K562 (cell line): ENCODE results near the gene FES. TPM values are rescaled to one million over a fixed set of nuclear protein-coding genes. Genes with fewer than 3 reads are reported as not detected.
A peak's percentile ranks its signal among the peaks of the same experiment; 100 is the strongest.

Experiments used
- BRCA1 ChIP-seq, 2 experiments: fragments of 450-650 bp in 1 of 2; sonication (generic) in 1 of 2; formaldehyde crosslinking in 1 of 2; IDR thresholded peaks; 2 replicates each; pipeline versions ENCODE4 v1.5.0 to v1.6.1; 2017 to 2020; ENCODE audit warnings: mild to moderate bottlenecking in 1 of 2, missing genetic modification reagents in 1 of 2
- CEBPB ChIP-seq: fragments of 450-650 bp; IDR thresholded peaks from 2 replicates; pipeline ENCODE4 v1.6.1; 2016; ENCODE audit warnings: missing genetic modification characterization, missing compliant biosample characterization
- DPF2 ChIP-seq: fragments of 450-650 bp; IDR thresholded peaks from 2 replicates; pipeline ENCODE4 v1.6.1; 2016
- FOS ChIP-seq: IDR thresholded peaks from 3 replicates; pipeline ENCODE4 v1.6.1; 2011; ENCODE audit not compliant: insufficient read length; ENCODE audit errors: extremely low read depth
- FOXA1 ChIP-seq: fragments of 450-650 bp; IDR thresholded peaks from 2 replicates; pipeline ENCODE4 v1.6.1; 2016; ENCODE audit warnings: mild to moderate bottlenecking, borderline replicate concordance
- HDAC6 ChIP-seq: IDR thresholded peaks from 2 replicates; pipeline ENCODE4 v1.6.1; 2012; ENCODE audit warnings: low read depth, mild to moderate bottlenecking, control low read depth, inconsistent platforms, low read length, moderate library complexity
- NEUROD1 ChIP-seq: fragments of 150-350 bp; IDR thresholded peaks from 2 replicates; pipeline ENCODE4 v1.6.1; 2014; ENCODE audit warnings: borderline replicate concordance, low read length, low read depth; ENCODE audit not compliant: partially characterized antibody
- POLR2A ChIP-seq: fragments of 450-650 bp; conservative IDR thresholded peaks from 2 replicates; pipeline ENCODE4 v1.6.1; 2016
- POLR2AphosphoS2 ChIP-seq: IDR thresholded peaks from 2 replicates; pipeline ENCODE4 v1.6.1; 2012; ENCODE audit warnings: low read length, improper control_type of control experiment
- SMAD2 ChIP-seq: fragments of 150-350 bp; IDR thresholded peaks from 2 replicates; pipeline ENCODE4 v1.6.1; 2014; ENCODE audit warnings: low read depth, mild to moderate bottlenecking, low read length
- SREBF2 ChIP-seq: sonication (generic); formaldehyde crosslinking; IDR thresholded peaks from 2 replicates; pipeline ENCODE4 v1.4.0; 2020; ENCODE audit warnings: mild to moderate bottlenecking, missing genetic modification reagents
- TEAD4 ChIP-seq, 2 experiments: sonication (generic) in 1 of 2; formaldehyde crosslinking in 1 of 2; IDR thresholded peaks; 2 replicates each; pipeline versions ENCODE4 v1.6.1 to v1.8.0; 2012 to 2022; ENCODE audit warnings: borderline replicate concordance in 1 of 2, inconsistent platforms in 1 of 2, low read length in 1 of 2, mild to moderate bottlenecking in 1 of 2, missing genetic modification reagents in 1 of 2
- ZNF644 ChIP-seq: fragments of 200-800 bp; sonication (Bioruptor generic); IDR thresholded peaks from 2 replicates; pipeline ENCODE4 v1.6.1; 2016; ENCODE audit warnings: low read depth, missing genetic modification characterization, missing compliant biosample characterization
- polyA plus RNA-seq, 8 experiments: library from polyadenylated mRNA; depleted of rRNA in 4 of 8; stranded (reverse) in 5 of 8; unstranded in 3 of 8; fragments of >200 nt; fragmentation: Nextera tagmentation in 2 of 8; fragmentation: Illumina TruSeq in 1 of 8; extraction: Ambion mirVana in 2 of 8; extraction: Trizol in 1 of 8; gene quantifications; 2 replicates each; pipeline versions ENCODE4 v1.2.1 to v1.2.3, GENCODE V29; 2011 to 2014; ENCODE audit warnings: inconsistent platforms in 1 of 8, missing spikeins in 1 of 8
- total RNA-seq, 7 experiments: library from RNA; depleted of rRNA in 6 of 7; stranded (reverse); fragments of >200 nt in 6 of 7; fragmentation: Illumina TruSeq in 2 of 7; extraction: Trizol in 2 of 7; gene quantifications; 2 replicates each; pipeline versions ENCODE4 v1.2.1 to v1.2.3, GENCODE V29; 2011 to 2021; ENCODE audit warnings: low replicate concordance in 1 of 7
- TF ChIP-seq, protein P1 (sequence below): fragments of 250-450 bp; sonication (Bioruptor Pico); IDR thresholded peaks from 2 replicates; pipeline ENCODE4 v1.4.0; 2020
- TF ChIP-seq, protein P2 (sequence below): sonication (generic); formaldehyde crosslinking; IDR thresholded peaks from 2 replicates; pipeline ENCODE4 v1.8.0; 2022; ENCODE audit warnings: mild to moderate bottlenecking, missing genetic modification reagents
- TF ChIP-seq, protein P3 (sequence below): fragments of 450-650 bp; formaldehyde crosslinking; IDR thresholded peaks from 2 replicates; pipeline ENCODE4 v1.4.0; 2022; ENCODE audit warnings: missing genetic modification characterization

Gene FES
- total and polyA plus RNA-seq, 9 of the 15 experiments (the other 6 are each of a cell fraction or from before 2014, with no cell fraction given), result 0.38 to 2.6 (median 0.82) TPM

DNA sequence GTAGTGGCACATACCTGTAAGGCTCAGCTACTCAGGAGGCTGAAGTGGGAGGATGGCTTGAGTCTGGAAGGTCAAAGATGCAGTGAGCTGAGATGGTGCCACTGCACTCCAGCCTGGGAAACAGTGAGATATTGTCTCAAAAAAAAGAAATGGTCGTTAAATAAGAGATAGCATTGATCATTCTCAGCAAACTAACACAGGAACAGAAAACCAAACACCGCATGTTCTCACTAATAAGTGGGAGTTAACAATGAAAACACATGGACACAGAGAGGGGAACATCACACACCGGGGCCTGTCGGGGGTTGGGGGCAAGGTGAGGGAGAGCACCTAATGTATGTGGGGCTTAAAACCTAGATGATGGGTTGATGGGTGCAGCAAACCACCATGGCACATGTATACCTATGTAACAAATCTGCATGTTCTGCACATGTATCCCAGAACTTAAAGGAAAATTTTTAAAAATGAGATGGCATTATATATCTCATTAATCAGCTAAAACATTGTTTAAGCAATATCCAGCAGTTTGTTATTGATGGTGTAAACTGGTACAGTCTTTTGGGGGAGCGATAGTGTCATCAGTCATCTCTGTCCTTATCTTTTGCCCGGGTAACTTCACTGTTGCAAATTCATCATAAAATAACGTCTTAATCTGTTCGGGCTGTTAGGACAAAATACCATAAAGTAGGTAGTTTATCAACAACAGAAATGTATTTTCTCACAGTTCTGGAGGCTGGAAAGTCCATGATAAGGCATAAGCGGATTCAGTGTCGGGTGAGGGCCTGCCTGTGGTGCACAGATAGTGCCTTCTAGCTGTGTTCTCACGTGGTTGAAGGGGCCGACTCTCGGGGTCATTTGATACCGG, 17.1 kb downstream of the FES start (continued):
- TF ChIP-seq FOS, result no peak
- no peak for TF ChIP-seq POLR2AphosphoS2
- TF ChIP-seq HDAC6, result no peak
- TF ChIP-seq, protein P1, sequence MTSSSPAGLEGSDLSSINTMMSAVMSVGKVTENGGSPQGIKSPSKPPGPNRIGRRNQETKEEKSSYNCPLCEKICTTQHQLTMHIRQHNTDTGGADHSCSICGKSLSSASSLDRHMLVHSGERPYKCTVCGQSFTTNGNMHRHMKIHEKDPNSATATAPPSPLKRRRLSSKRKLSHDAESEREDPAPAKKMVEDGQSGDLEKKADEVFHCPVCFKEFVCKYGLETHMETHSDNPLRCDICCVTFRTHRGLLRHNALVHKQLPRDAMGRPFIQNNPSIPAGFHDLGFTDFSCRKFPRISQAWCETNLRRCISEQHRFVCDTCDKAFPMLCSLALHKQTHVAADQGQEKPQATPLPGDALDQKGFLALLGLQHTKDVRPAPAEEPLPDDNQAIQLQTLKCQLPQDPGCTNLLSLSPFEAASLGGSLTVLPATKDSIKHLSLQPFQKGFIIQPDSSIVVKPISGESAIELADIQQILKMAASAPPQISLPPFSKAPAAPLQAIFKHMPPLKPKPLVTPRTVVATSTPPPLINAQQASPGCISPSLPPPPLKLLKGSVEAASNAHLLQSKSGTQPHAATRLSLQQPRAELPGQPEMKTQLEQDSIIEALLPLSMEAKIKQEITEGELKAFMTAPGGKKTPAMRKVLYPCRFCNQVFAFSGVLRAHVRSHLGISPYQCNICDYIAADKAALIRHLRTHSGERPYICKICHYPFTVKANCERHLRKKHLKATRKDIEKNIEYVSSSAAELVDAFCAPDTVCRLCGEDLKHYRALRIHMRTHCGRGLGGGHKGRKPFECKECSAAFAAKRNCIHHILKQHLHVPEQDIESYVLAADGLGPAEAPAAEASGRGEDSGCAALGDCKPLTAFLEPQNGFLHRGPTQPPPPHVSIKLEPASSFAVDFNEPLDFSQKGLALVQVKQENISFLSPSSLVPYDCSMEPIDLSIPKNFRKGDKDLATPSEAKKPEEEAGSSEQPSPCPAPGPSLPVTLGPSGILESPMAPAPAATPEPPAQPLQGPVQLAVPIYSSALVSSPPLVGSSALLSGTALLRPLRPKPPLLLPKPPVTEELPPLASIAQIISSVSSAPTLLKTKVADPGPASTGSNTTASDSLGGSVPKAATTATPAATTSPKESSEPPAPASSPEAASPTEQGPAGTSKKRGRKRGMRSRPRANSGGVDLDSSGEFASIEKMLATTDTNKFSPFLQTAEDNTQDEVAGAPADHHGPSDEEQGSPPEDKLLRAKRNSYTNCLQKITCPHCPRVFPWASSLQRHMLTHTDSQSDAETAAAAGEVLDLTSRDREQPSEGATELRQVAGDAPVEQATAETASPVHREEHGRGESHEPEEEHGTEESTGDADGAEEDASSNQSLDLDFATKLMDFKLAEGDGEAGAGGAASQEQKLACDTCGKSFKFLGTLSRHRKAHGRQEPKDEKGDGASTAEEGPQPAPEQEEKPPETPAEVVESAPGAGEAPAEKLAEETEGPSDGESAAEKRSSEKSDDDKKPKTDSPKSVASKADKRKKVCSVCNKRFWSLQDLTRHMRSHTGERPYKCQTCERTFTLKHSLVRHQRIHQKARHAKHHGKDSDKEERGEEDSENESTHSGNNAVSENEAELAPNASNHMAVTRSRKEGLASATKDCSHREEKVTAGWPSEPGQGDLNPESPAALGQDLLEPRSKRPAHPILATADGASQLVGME (CRISPR knock-in tag), result no peak
- TF ChIP-seq DPF2, result peak; percentile 100
- TF ChIP-seq, protein P2, sequence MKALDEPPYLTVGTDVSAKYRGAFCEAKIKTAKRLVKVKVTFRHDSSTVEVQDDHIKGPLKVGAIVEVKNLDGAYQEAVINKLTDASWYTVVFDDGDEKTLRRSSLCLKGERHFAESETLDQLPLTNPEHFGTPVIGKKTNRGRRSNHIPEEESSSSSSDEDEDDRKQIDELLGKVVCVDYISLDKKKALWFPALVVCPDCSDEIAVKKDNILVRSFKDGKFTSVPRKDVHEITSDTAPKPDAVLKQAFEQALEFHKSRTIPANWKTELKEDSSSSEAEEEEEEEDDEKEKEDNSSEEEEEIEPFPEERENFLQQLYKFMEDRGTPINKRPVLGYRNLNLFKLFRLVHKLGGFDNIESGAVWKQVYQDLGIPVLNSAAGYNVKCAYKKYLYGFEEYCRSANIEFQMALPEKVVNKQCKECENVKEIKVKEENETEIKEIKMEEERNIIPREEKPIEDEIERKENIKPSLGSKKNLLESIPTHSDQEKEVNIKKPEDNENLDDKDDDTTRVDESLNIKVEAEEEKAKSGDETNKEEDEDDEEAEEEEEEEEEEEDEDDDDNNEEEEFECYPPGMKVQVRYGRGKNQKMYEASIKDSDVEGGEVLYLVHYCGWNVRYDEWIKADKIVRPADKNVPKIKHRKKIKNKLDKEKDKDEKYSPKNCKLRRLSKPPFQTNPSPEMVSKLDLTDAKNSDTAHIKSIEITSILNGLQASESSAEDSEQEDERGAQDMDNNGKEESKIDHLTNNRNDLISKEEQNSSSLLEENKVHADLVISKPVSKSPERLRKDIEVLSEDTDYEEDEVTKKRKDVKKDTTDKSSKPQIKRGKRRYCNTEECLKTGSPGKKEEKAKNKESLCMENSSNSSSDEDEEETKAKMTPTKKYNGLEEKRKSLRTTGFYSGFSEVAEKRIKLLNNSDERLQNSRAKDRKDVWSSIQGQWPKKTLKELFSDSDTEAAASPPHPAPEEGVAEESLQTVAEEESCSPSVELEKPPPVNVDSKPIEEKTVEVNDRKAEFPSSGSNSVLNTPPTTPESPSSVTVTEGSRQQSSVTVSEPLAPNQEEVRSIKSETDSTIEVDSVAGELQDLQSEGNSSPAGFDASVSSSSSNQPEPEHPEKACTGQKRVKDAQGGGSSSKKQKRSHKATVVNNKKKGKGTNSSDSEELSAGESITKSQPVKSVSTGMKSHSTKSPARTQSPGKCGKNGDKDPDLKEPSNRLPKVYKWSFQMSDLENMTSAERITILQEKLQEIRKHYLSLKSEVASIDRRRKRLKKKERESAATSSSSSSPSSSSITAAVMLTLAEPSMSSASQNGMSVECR, result no peak
- TF ChIP-seq BRCA1 (IDR thresholded peaks at IDR 0.05), result no peak
- TF ChIP-seq BRCA1 (CRISPR knock-in tag; IDR thresholded peaks at IDR 0.05), result no peak
- peak; percentile 90 for TF ChIP-seq NEUROD1
- peak; percentile 96 for TF ChIP-seq ZNF644 (tag)
- no peak for TF ChIP-seq SREBF2 (CRISPR knock-in tag)
- no peak for TF ChIP-seq SMAD2
- TF ChIP-seq, protein P3, sequence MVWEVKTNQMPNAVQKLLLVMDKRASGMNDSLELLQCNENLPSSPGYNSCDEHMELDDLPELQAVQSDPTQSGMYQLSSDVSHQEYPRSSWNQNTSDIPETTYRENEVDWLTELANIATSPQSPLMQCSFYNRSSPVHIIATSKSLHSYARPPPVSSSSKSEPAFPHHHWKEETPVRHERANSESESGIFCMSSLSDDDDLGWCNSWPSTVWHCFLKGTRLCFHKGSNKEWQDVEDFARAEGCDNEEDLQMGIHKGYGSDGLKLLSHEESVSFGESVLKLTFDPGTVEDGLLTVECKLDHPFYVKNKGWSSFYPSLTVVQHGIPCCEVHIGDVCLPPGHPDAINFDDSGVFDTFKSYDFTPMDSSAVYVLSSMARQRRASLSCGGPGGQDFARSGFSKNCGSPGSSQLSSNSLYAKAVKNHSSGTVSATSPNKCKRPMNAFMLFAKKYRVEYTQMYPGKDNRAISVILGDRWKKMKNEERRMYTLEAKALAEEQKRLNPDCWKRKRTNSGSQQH, result peak; percentile 89
- TF ChIP-seq POLR2A, result no peak
- TF ChIP-seq CEBPB, result peak; percentile 83
- TF ChIP-seq TEAD4 (IDR thresholded peaks at IDR 0.05; ENCODE audit: low read length), result peak; percentile 100
- TF ChIP-seq TEAD4 (CRISPR knock-in tag; IDR thresholded peaks at IDR 0.05; ENCODE audit: borderline replicate concordance), result no peak
- no peak; the same call in 1 of the 2 replicates for TF ChIP-seq FOXA1
